NB4 (cell line): ENCODE data around the gene MYO10.
"Not testable (repeated sequence)": the region's sequence is repeated elsewhere in the genome, so short reads cannot be mapped to it uniquely, and the experiment has no call there.

Experiments used
- DNase-seq: peaks from one replicate; pipeline ENCODE4 v3.0.0; 2010; ENCODE audit warnings: low read depth
- H3K4me3 ChIP-seq: one replicate; pipeline ENCODE4 v1.5.1; 2011; ENCODE audit warnings: mild to moderate bottlenecking, low read depth, low read length, moderate library complexity
- CTCF ChIP-seq: IDR thresholded peaks from one replicate; pipeline ENCODE4 v1.5.1; 2012; ENCODE audit warnings: low read depth, low read length
- MAX ChIP-seq: IDR thresholded peaks from 2 replicates; pipeline ENCODE4 v1.6.1; 2011; ENCODE audit warnings: low read depth, low read length
- MYC ChIP-seq: IDR thresholded peaks from 2 replicates; pipeline ENCODE4 v1.6.1; 2011; ENCODE audit warnings: low read depth, low read length
- POLR2A ChIP-seq: IDR thresholded peaks from 2 replicates; pipeline ENCODE4 v1.6.1; 2011; ENCODE audit warnings: mild to moderate bottlenecking; ENCODE audit not compliant: insufficient read length; ENCODE audit errors: extremely low read depth

The MYO10 gene

DNA sequence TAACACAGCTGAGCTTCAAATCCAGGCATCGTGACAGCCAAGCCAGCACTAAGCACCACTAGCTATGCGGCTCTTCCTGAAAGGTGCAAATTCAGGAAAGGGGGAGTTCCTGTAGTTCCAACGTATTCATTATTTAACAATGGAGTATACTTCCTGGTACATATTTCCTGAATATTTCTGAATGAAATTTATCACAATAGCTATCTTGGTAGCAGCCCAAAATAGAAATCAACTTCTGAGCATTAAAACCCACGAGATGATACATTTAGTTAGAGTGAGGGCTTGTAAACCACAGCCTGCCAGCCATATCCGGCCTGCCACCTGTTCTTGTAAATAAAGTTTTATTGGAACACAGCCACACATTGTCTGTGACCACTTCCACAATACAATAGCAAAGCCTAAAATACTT, 209.5 kb downstream of the MYO10 start:
- no peak overlapping the region for H3K4me3 ChIP-seq
- DNase-seq: peak; percentile 41
- TF ChIP-seq POLR2A (no peak), MYC (peak; percentile 67), MAX (no peak)

- no peak for DNase-seq
- H3K4me3 ChIP-seq: no peak overlapping the region
- TF ChIP-seq MAX: no peak
- TF ChIP-seq POLR2A: no peak
- no peak for TF ChIP-seq MYC
- TF ChIP-seq CTCF: no peak
Measured at GRCh38 chr5:16725575-16725974, 210.5 kb downstream of the MYO10 start.

GRCh38 chr5:16723821-16724220, 212.3 kb downstream of the MYO10 start:
- TF ChIP-seq MYC (no peak), MAX (no peak), CTCF (no peak), POLR2A (no peak)
- no peak overlapping the region for H3K4me3 ChIP-seq
- DNase-seq: no peak

DNA sequence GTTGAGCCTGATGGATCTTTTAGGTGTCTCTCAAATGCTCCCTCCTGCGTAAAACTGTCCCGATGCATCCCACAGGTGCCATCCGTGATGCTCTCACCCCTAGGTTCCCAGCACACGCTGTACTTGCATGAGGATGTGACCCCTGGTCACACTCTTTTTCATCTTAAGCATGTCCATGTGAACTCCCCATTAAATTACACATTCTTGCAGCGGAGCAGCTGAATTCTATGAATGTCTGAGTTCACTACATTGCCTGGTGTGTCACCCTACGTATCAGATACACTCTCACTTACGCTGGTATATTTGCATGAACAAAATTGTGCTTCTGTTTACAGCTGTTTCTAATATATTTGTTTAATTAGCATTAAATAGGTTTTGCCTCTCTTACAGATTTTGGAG, 214.0 kb downstream of the MYO10 start:
- no peak for DNase-seq
- H3K4me3 ChIP-seq: no peak overlapping the region
- TF ChIP-seq MAX (no peak), MYC (no peak), CTCF (no peak), POLR2A (no peak)

- no peak overlapping the region for H3K4me3 ChIP-seq
Measured at GRCh38 chr5:16721151-16722096, 214.7 kb downstream of the MYO10 start.

DNA sequence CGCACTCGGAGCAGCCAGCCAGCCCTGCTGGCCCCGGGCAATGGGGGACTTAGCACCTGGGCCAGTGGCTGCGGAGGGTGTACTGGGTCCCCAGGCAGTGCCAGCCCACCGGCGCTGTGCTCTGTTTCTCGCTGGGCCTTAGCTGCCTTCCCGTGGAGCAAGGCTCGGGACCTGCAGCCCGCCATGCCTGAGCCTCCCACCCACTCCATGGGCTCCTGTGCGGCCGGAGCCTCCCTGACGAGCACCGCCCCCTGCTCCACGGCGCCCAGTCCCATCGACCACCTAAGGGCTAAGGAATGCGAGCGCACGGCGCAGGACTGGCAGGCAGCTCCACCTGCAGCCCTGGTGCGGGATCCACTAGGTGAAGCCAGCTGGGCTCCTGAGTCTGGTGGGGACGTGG, 218.1 kb downstream of the MYO10 start:
- not testable (repeated sequence) for H3K4me3 ChIP-seq, DNase-seq

More at GRCh38 chr5:16721151-16722096, 214.7 kb downstream of the MYO10 start:
- DNase-seq: no peak
- no peak for TF ChIP-seq MAX
- TF ChIP-seq POLR2A: no peak
- no peak for TF ChIP-seq CTCF
- TF ChIP-seq MYC: no peak

GRCh38 chr5:16713386-16713928, 222.6 kb downstream of the MYO10 start:
- no peak overlapping the region for H3K4me3 ChIP-seq
- no peak for DNase-seq
- no peak for TF ChIP-seq MAX
- no peak for TF ChIP-seq POLR2A
- no peak for TF ChIP-seq MYC
- no peak for TF ChIP-seq CTCF
